GM06990 (cell line): ENCODE results near the gene SYTL1.

Source experiments
- DNase-seq: peaks from one replicate; pipeline ENCODE4 v3.0.0-alpha.2; 2011; ENCODE audit not compliant: insufficient read length; ENCODE audit errors: extremely low read depth
- H3K27me3 ChIP-seq: replicated peaks from 2 replicates; pipeline ENCODE4 v1.6.0; 2011; ENCODE audit warnings: low read length; ENCODE audit not compliant: control insufficient read depth, insufficient read depth
- H3K36me3 ChIP-seq: 2 replicates; pipeline ENCODE4 v1.5.1; 2011; ENCODE audit warnings: low read length; ENCODE audit not compliant: control insufficient read depth, insufficient read depth
- H3K4me3 ChIP-seq: replicated peaks from 2 replicates; pipeline ENCODE4 v1.5.1; 2011; ENCODE audit warnings: low read depth, mild to moderate bottlenecking, control low read depth, low read length
- CTCF ChIP-seq: IDR thresholded peaks from 2 replicates; pipeline ENCODE4 v1.5.1; 2011; ENCODE audit warnings: low read length, control low read depth, mild to moderate bottlenecking, inconsistent platforms; ENCODE audit not compliant: insufficient read depth, poor library complexity, severe bottlenecking

Gene SYTL1

GRCh38 chr1:27345272-27345671, 3.5 kb downstream of the SYTL1 start:
- peaks cover 2% of the 10 kb centered on the region for H3K36me3 ChIP-seq
- no peak overlapping the region for H3K4me3 ChIP-seq
- no peak for TF ChIP-seq CTCF
- H3K27me3 ChIP-seq: no peaks in the 10 kb centered on the region
- no peak for DNase-seq

GRCh38 chr1:27346357-27346756, 4.5 kb downstream of the SYTL1 start:
- Histone ChIP-seq H3K27me3 (no peaks in the 10 kb centered on the region), H3K36me3 (peaks cover 6% of the 10 kb centered on the region), H3K4me3 (no peak overlapping the region)
- no peak for TF ChIP-seq CTCF
- no peak for DNase-seq

GRCh38 chr1:27346991-27347624, 5.3 kb downstream of the SYTL1 start:
- no peak overlapping the region for H3K4me3 ChIP-seq
- peaks cover 6% of the 10 kb centered on the region for H3K36me3 ChIP-seq
- H3K27me3 ChIP-seq: no peaks in the 10 kb centered on the region
- DNase-seq: no peak
- no peak for TF ChIP-seq CTCF

GRCh38 chr1:27348861-27349783, 7.3 kb downstream of the SYTL1 start:
- DNase-seq: no peak
- TF ChIP-seq CTCF: no peak
- Histone ChIP-seq H3K27me3 (no peaks in the 10 kb centered on the region), H3K36me3 (peaks cover 6% of the 10 kb centered on the region), H3K4me3 (no peak overlapping the region)

GRCh38 chr1:27349784-27350662, 8.2 kb downstream of the SYTL1 start:
- DNase-seq: no peak
- Histone ChIP-seq H3K4me3 (no peak overlapping the region), H3K36me3 (peaks cover 6% of the 10 kb centered on the region), H3K27me3 (no peaks in the 10 kb centered on the region)
- TF ChIP-seq CTCF: no peak
